HG02884 (cell line): ENCODE measurements around the gene GHR.

Experiments
- ATAC-seq: cut with Tn5 transposase; IDR thresholded peaks from one replicate; pipeline ENCODE4 v1.9.1; 2021; ENCODE audit warnings: mild to moderate bottlenecking, moderate library complexity; ENCODE audit not compliant: unreplicated experiment

Gene GHR

GRCh38 chr5:42596817-42597216, 173.6 kb downstream of the GHR start:
- no peak for ATAC-seq

GRCh38 chr5:42597318-42597937, 174.2 kb downstream of the GHR start:
- no peak for ATAC-seq

- no peak for ATAC-seq
Observed at GRCh38 chr5:42598311-42598710, 175.1 kb downstream of the GHR start.

GRCh38 chr5:42599106-42599505, 175.9 kb downstream of the GHR start:
- no peak for ATAC-seq

- no peak for ATAC-seq
Observed at GRCh38 chr5:42600441-42600840, 177.2 kb downstream of the GHR start.

- ATAC-seq: no peak
Observed at GRCh38 chr5:42604171-42604711, 181.0 kb downstream of the GHR start.

GRCh38 chr5:42605490-42605889, 182.3 kb downstream of the GHR start:
- no peak for ATAC-seq

- no peak for ATAC-seq
Observed at GRCh38 chr5:42606464-42606869, 183.2 kb downstream of the GHR start.

- no peak for ATAC-seq
Observed at GRCh38 chr5:42611437-42611836, 188.2 kb downstream of the GHR start.

GRCh38 chr5:42612750-42613366, 189.6 kb downstream of the GHR start:
- no peak for ATAC-seq

GRCh38 chr5:42614509-42614908, 191.3 kb downstream of the GHR start:
- ATAC-seq: no peak

GRCh38 chr5:42620579-42621216, 197.5 kb downstream of the GHR start:
- ATAC-seq: no peak

- ATAC-seq: no peak
Observed at GRCh38 chr5:42621242-42621641, 198.0 kb downstream of the GHR start.

GRCh38 chr5:42621662-42622061, 198.4 kb downstream of the GHR start:
- no peak for ATAC-seq

- ATAC-seq: no peak
Observed at GRCh38 chr5:42624912-42625311, 201.7 kb downstream of the GHR start.

GRCh38 chr5:42626462-42626861, 203.2 kb downstream of the GHR start:
- no peak for ATAC-seq

GRCh38 chr5:42628821-42629220, 205.6 kb downstream of the GHR start:
- peak; percentile 40 for ATAC-seq

GRCh38 chr5:42629284-42629683, 206.0 kb downstream of the GHR start:
- no peak for ATAC-seq

GRCh38 chr5:42631241-42631640, 208.0 kb downstream of the GHR start:
- no peak for ATAC-seq

GRCh38 chr5:42632354-42632900, 209.2 kb downstream of the GHR start:
- peak; percentile 50 for ATAC-seq

- no peak for ATAC-seq
Observed at GRCh38 chr5:42634575-42634974, 211.3 kb downstream of the GHR start.

GRCh38 chr5:42636425-42636824, 213.2 kb downstream of the GHR start:
- no peak for ATAC-seq
